Bronchial epithelial cell (primary cell): Measurements from ENCODE around the gene ZSWIM6. TPM values are rescaled to one million over a fixed set of nuclear protein-coding genes. Genes with fewer than 3 reads are reported as not detected.

Experiments used
- DNase-seq: peaks from one replicate; pipeline ENCODE4 v3.0.0-alpha.2; 2010; ENCODE audit warnings: low read depth
- FAIRE-seq: peaks from 2 replicates; lab custom pipeline; 2011; peaks lifted over from hg19 to GRCh38; lab: Jason Lieb, UNC
- H3K27me3 ChIP-seq: 2 replicates; pipeline ENCODE4 v1.5.1; 2011; ENCODE audit warnings: low read length; ENCODE audit not compliant: control insufficient read depth, insufficient read depth
- H3K36me3 ChIP-seq: 2 replicates; pipeline ENCODE4 v1.5.1; 2011; ENCODE audit warnings: low read length; ENCODE audit not compliant: control insufficient read depth, insufficient read depth
- H3K4me3 ChIP-seq: 2 replicates; pipeline ENCODE4 v1.5.1; 2011; ENCODE audit warnings: mild to moderate bottlenecking, low read depth, low read length, control low read depth
- CTCF ChIP-seq: IDR thresholded peaks from 2 replicates; pipeline ENCODE4 v1.5.1; 2011; ENCODE audit warnings: mild to moderate bottlenecking, moderate library complexity, low read length, control low read depth, inconsistent platforms; ENCODE audit not compliant: insufficient read depth, severe bottlenecking
- total RNA-seq: library from RNA; depleted of rRNA; stranded (reverse); fragments of >200 nt; gene quantifications from 2 replicates; pipeline ENCODE4 v1.2.1, GENCODE V29; 2014

Gene ZSWIM6
- total RNA-seq, 1 donor from 2014 or later: 5.8 TPM

DNA sequence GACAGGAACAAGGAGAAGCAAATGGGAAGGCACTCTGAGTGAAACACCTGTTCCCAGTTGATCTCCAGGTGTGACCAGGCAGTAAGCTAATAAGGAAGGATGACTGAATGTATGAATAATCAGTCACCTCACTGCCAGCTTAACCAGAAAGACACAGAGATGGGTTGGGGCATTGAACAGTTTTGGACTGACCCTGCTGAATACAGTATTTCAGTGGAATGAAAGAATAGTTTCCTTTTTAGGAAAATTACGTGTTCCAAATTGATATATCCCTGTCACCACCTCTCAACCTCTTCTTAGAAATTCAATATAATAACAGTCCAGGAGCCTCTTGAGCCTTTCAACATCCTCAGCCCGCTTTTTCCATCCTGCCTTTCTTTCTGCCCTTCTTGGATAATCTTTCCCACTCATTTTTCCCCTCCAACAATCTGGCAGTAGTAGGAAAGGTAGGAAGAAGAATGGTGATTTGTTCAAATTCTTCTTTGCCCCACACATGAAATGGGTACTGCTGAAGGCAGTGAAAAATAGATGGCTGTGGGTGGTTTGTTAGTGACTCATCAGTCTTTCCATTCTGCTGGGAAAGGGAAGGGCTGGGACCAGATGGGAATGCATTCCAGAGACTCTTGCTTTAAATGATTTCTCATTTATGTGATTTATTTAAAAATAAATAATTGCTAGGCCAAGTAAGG lies 117.9 kb downstream of the ZSWIM6 start:
- Histone ChIP-seq H3K4me3 (no peak overlapping the region), H3K36me3 (no peaks in the 10 kb centered on the region), H3K27me3 (no peaks in the 10 kb centered on the region)
- peak; percentile 85 for DNase-seq
- FAIRE-seq: no peak
- no peak for TF ChIP-seq CTCF

- H3K4me3 ChIP-seq: no peak overlapping the region
- TF ChIP-seq CTCF: no peak
- DNase-seq: peak; percentile 46
- H3K36me3 ChIP-seq: no peaks in the 10 kb centered on the region
- no peak for FAIRE-seq
- H3K27me3 ChIP-seq: no peaks in the 10 kb centered on the region
These were observed 118.6 kb downstream of the ZSWIM6 start for GRCh38 chr5:61450493-61451279.

DNA sequence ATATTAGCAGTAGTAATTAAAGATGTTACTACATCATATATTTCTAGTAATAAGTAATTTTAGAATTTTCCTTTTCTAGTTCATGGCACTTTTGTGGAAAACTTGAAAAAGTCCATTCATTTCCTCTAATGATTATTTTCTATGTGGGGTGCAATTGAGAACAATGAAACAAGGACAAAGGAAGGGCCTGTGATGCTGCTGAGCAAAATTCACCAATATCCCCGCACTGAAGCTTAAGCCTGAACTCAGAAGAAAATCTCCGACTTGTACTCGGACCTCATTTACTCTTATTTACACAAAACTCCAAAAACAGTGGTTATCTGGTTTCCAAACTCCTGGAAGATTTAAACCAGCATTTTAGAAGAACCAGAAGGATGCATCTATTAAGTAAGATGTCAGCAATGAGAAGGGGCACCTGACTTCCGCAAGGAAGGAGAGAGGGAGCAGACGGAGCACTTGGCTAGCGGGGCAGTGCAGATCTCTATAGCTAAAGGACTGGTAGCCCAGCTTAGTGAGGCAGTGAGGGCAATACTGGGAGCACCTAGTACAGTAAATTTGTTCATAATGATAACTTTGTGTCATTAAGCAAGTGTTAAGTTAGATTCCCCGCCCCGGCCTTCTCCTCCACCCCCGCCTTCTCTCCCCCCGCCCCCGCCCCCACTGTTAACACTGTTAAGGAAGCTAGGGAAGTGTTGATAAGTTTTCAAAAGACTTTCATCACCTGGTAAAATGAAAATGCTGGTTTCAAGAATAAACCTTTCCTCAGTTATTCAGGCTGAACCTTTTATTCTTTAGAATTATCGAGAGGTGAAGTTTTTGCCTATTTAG lies 123.3 kb downstream of the ZSWIM6 start:
- H3K36me3 ChIP-seq: no peaks in the 10 kb centered on the region
- FAIRE-seq: no peak
- no peak overlapping the region for H3K4me3 ChIP-seq
- TF ChIP-seq CTCF: no peak
- H3K27me3 ChIP-seq: no peaks in the 10 kb centered on the region
- DNase-seq: no peak

- H3K36me3 ChIP-seq: no peaks in the 10 kb centered on the region
- H3K4me3 ChIP-seq: no peak overlapping the region
- TF ChIP-seq CTCF: no peak
- H3K27me3 ChIP-seq: no peaks in the 10 kb centered on the region
- DNase-seq: no peak
- no peak for FAIRE-seq
These were observed 128.4 kb downstream of the ZSWIM6 start for GRCh38 chr5:61460471-61460870.

- H3K4me3 ChIP-seq: no peak overlapping the region
- H3K36me3 ChIP-seq: no peaks in the 10 kb centered on the region
- DNase-seq (no peak), FAIRE-seq (no peak)
- no peaks in the 10 kb centered on the region for H3K27me3 ChIP-seq
- TF ChIP-seq CTCF: no peak
These were observed 129.4 kb downstream of the ZSWIM6 start for GRCh38 chr5:61461417-61461816.
